H7 (cell line): ENCODE data around the gene ANKRD17. TPM values are rescaled to one million over a fixed set of nuclear protein-coding genes. Genes with fewer than 3 reads are reported as not detected.
A peak's percentile ranks its signal among the peaks of the same experiment; 100 is the strongest.

Experiments
- DNase-seq: peaks from one replicate; pipeline ENCODE4 v3.0.0; 2012
- H3K27me3 ChIP-seq: 2 replicates; pipeline ENCODE4 v1.6.0; 2011; ENCODE audit warnings: mild to moderate bottlenecking, low read length; ENCODE audit not compliant: control insufficient read depth, insufficient read depth
- H3K36me3 ChIP-seq: replicated peaks from 2 replicates; pipeline ENCODE4 v1.5.1; 2011; ENCODE audit warnings: low read length; ENCODE audit not compliant: control insufficient read depth, insufficient read depth
- H3K4me3 ChIP-seq: 2 replicates; pipeline ENCODE4 v1.5.1; 2011; ENCODE audit warnings: low read depth, mild to moderate bottlenecking, control low read depth, low read length, moderate library complexity; ENCODE audit not compliant: insufficient read depth
- total RNA-seq: library from RNA; depleted of rRNA; stranded (reverse); fragments of >200 nt; shearing (Covaris generic); gene quantifications from 2 replicates; pipeline ENCODE4 v1.2.3, GENCODE V29; 2014

The ANKRD17 gene
- total RNA-seq, 1 experiment from 2014 or later: 40.5 TPM

DNA sequence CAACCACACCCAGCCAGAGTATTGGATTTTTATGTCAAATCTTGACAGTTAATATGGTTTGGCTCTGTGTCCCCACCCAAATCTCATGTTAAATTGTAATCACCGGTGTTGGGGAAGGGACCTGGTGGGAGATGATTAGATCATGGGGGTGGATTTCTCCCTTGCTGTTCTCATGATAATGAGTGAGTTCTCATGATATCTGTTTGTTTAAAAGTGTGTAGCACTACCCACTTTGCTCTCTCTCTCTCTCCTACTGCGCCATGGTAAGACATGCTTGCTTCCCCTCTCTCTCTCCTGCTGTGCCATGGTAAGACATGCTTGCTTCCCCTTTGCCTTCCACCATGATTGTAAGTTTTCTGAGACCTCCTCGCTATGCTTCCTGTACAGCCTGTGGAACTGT is 102.2 kb downstream of the ANKRD17 start:
- Histone ChIP-seq H3K27me3 (no peaks in the 10 kb centered on the region), H3K36me3 (peaks cover 6% of the 10 kb centered on the region), H3K4me3 (no peak overlapping the region)
- no peak for DNase-seq

DNA sequence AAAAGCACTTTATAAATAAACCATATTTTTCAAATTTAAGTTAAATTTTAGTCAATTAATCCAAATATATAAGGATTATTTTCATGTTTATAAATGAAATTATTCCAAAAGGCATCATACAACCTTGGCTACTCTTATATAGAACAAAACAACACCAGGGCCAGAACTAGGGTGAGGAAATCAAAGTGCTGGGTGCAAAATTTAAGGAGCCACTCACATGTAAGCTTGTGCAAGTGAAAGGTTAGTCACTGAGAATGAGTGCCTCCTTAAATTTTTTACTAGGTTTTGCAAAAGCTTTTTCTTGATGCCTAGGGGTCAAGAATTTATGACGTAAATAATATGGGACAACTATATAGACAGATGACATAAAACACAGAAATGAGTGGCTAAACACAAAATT is 105.7 kb downstream of the ANKRD17 start:
- H3K4me3 ChIP-seq: no peak overlapping the region
- H3K27me3 ChIP-seq: no peaks in the 10 kb centered on the region
- DNase-seq: no peak
- peaks cover 11% of the 10 kb centered on the region for H3K36me3 ChIP-seq

DNA sequence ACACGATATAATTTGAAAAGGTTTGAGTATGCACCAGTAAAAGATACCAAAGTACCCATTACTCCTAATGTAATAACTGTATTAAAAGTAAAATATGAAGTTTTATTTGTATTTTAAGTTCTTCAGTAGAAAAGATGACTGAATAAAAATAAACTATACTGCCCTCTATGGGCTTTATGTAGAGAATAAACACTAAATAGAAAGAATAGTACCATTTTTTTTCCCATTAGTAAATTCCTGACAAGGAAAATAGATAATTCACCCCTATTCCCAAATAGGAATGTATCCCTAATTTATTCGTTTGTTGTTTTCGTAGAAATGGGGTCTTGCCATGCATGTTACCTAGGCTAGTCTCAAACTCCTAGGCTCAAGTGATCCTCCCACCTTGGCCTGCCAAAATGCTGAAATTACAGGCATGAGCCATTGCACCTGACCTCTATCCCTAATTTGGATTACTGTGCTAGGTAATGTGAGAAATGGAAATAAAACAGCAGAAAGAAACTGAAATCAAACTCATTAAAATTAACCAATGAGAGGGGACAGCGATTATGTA is 115.5 kb downstream of the ANKRD17 start:
- H3K27me3 ChIP-seq: no peaks in the 10 kb centered on the region
- no peak overlapping the region for H3K4me3 ChIP-seq
- no peak for DNase-seq
- peaks cover 28% of the 10 kb centered on the region for H3K36me3 ChIP-seq

DNA sequence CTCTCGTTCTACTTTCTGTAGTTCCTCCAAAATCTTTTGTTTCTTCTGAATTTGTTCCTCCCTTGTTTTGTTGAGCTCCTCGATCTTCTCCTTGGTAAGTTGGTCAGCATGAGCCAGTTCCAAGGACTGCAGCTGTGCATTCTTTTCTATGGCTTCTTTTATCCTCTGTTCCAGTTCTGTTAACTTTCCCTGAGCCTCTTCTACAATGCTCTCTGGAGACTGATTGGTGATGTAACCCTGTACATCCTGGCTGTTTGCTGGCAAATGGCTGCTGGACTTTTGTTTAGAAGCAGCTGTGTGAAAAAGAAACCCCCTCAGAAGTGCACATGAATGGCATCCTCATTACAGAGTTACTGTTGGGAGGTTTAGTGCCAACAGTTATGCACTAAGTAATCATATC is 118.6 kb downstream of the ANKRD17 start:
- DNase-seq: no peak
- H3K4me3 ChIP-seq: no peak overlapping the region
- no peaks in the 10 kb centered on the region for H3K27me3 ChIP-seq
- H3K36me3 ChIP-seq: peaks cover 28% of the 10 kb centered on the region

DNA sequence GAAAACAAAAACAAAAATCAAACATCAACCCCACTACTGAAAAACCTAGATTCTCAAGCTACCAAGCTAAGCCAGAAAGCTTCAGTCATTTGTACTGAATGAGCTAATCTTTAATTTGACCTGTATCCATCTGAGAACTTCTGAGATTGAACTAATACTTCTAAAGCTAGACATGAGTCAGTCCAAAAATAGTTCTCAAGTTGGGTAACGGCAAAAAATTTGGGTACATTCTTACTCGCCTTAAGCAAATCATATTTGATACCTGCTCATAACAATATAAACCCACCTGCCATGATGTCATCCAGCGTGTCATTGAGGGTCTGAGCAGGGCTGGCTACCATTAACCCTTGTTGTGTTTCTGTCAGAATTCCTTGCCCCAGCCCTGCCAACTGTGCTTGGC is 119.4 kb downstream of the ANKRD17 start:
- Histone ChIP-seq H3K36me3 (peaks cover 27% of the 10 kb centered on the region), H3K27me3 (no peaks in the 10 kb centered on the region), H3K4me3 (no peak overlapping the region)
- DNase-seq: no peak

DNA sequence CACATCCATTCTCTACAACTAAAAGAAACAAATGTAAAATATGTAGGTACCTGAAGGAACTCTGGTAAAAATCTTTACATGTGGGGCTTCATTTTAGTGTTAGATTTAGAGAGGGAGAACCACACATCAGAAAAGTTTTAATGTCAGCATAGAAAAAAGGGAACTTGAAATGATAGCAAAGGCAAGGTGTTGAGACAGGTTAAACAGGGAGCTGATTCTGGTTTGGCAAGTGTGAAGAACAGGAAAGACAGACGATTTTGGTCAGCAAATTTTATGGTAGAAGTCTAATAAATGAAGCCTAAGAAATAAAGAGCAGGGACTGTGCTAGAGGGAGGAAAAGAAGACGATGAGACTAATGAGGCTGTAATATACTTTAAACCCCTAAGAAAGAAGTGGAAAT is 121.5 kb downstream of the ANKRD17 start:
- DNase-seq: no peak
- H3K36me3 ChIP-seq: peaks cover 25% of the 10 kb centered on the region
- no peaks in the 10 kb centered on the region for H3K27me3 ChIP-seq
- no peak overlapping the region for H3K4me3 ChIP-seq

DNA sequence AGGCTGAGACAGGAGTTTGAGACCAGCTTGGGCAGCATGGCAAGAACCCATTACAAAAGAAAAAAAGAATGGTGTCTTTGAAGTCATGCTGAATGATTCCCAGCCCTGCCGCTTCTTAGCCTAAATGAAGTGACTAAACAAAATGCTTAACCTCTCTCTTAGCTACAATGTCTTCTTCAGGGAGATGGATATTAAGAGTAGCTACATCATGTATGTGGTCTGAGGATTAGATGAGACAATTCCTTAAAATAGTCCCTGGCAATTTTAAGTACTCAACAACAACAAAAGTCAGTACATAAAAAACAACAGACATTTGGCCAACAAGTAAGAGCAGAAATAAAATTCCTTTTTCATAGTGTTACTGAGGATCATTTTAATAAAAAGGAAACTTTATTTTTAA is 124.8 kb downstream of the ANKRD17 start:
- Histone ChIP-seq H3K4me3 (no peak overlapping the region), H3K27me3 (no peaks in the 10 kb centered on the region), H3K36me3 (peaks cover 10% of the 10 kb centered on the region)
- no peak for DNase-seq

DNA sequence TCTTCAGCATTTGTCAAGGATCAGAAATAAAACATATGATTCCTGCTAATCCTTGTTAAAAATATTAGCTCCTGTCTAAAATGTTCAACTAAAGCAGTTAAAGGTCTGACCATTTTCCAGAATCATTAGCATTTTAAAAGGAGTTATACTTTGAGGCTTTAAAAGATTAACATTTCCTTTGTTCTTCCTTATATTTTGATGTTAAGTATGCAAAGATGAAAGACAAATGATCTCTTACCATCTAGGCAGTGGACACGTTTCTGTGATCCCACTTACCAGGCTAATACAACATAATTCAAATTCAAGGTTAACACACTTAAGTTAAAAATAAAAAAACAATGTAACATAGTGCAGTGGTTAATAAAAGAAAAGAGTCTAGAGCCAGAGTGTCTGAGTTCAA is 127.3 kb downstream of the ANKRD17 start:
- no peak for DNase-seq
- Histone ChIP-seq H3K27me3 (no peaks in the 10 kb centered on the region), H3K36me3 (peaks cover 10% of the 10 kb centered on the region), H3K4me3 (no peak overlapping the region)

DNA sequence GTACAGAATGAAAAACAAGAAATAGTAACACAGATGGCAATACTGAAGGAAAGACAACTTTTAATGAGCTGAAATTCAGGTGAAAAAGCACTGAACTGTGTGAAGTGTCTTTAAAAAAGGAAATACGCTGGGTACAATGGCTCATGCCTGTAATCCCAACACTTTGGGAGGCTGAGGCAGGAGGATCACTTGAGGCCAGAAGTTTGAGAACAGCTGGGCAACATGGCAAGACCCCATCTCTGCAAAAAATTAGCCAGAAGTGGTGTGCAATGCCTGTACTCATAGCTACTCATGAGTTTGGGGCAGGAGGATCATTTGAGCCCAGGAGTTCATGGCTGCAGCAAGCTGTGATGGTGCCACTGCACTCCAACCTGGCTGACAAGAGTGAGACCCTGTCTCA is 129.3 kb downstream of the ANKRD17 start:
- no peaks in the 10 kb centered on the region for H3K27me3 ChIP-seq
- H3K4me3 ChIP-seq: no peak overlapping the region
- DNase-seq: no peak
- H3K36me3 ChIP-seq: peaks cover 3% of the 10 kb centered on the region

DNA sequence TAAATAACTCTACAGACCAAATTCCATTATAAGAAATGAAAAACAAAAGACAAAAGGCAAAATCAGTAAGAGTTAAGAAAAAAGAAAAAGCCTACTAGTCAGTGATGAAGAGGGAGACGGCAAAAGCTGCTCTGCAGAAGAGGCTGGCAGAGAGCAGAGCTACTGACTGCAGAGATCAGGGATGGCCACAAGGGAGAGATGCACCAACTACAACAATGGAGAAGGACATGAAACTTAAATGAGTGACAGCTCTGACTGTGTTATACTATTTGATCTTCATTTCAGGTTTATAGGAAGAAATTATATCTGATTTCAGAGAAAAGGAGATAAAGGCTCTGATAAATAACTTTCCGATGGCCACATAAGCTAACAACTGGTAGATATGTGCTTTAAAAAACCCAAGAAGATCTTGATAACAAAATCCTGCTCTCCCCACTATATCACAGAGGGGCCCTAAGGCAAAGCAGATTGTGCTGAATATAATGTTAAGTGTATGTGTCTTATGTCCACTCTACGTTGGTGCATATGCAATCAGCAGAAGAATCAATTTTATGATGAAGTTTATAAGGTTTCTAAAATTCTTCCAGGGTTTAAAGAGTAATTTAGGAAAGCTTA is 130.7 kb downstream of the ANKRD17 start:
- H3K36me3 ChIP-seq: peaks cover 2% of the 10 kb centered on the region
- H3K4me3 ChIP-seq: no peak overlapping the region
- DNase-seq: peak; percentile 16
- H3K27me3 ChIP-seq: no peaks in the 10 kb centered on the region

DNA sequence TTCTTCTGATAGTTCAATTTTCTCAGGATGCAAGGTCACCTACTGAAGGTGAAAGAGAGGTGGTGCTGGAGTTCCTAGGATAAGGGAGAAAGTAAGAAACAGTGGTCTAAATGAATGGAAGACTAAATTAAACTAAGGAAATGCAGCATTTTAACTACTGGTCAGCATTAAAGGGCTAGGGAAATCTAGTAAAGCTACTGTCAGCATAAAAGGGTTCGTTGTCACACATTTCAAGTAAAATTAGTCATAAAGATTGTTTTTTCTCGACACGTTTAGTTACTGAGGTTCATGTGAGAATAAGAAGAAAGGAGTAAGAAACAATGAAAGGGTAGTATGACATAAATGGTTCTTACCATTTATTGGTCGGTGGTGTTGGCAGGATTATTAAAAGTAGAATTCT is 149.1 kb downstream of the ANKRD17 start:
- DNase-seq: no peak
- peaks cover 4% of the 10 kb centered on the region for H3K36me3 ChIP-seq
- no peaks in the 10 kb centered on the region for H3K27me3 ChIP-seq
- no peak overlapping the region for H3K4me3 ChIP-seq

DNA sequence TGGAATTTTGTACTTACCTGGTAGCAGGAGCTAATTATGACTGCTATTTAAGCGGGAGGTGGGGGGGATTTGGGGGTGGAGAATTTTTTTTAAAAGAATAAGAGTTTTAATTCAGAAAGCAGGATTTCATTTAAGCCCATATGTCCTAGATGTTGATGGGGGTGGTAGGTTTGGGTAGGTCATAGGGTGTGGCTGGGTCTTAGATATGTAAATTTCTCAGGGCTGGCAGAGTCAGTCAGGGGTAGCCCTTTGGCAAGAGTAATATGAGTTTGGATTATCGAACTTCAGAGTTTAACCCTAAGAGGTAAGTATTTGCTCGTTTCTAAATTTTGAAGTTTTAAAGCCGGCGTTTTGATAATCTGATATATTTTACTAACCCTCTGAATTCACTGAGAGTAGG is 153.9 kb downstream of the ANKRD17 start:
- H3K4me3 ChIP-seq: no peak overlapping the region

DNA sequence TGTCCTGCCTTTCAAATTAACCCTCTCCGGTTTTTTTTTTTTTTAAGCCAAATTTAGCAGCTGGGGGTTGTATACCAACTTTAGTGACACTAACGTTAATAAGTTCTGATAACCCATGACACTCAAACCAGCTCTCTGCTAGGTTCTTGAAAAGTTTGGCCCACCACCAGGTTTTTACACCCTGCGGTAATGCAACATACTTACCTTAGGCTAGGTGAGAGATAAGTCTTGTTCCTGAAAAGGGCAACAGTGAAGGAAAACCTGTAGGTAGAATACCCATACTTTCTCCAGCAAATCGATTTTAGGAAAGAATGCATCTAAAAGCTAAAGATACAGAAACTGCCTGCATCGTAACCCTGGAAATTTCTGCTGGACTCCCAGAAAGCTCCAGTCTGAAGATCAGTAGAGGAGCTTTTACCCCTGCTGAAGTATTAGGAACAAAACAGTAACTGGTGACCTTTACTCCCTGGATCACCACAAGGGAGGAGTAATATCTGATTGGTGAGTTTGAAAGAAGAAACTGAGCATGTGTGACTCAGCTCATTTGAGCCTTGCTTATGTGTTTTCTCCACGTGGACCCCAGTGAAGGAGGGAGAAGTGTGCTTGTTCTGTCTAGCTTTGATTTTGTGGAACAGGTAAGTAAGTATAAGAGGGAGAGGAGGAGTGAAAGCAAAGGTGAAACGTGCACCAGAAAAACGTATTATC is 154.6 kb downstream of the ANKRD17 start:
- no peaks in the 10 kb centered on the region for H3K27me3 ChIP-seq
- no peak for DNase-seq
- H3K36me3 ChIP-seq: peaks cover 3% of the 10 kb centered on the region
- H3K4me3 ChIP-seq: no peak overlapping the region

More for the DNA sequence above, 153.9 kb downstream of the ANKRD17 start:
- DNase-seq: no peak
- Histone ChIP-seq H3K27me3 (no peaks in the 10 kb centered on the region), H3K36me3 (peaks cover 4% of the 10 kb centered on the region)

DNA sequence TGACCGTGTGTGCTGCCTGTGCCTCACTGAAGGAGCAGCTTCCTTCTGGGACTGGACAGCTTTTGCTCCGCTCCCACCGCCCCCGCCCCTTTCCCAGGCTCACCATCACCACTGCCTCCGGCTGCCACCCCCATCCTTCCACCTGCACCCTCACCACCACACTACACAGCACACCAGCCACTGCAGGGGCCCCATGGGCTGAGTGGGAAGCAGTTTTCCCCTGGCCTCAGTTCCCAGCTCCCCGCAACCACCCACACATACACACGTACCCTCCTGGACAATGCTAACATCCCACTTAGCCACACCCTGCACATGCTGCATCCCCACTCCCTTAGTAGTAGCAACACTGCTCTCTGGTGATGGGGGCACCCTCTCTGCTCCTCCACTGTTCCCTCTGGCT is 159.5 kb downstream of the ANKRD17 start:
- peak; percentile 7 for DNase-seq
- H3K4me3 ChIP-seq: no peak overlapping the region
- peaks cover 10% of the 10 kb centered on the region for H3K36me3 ChIP-seq
- H3K27me3 ChIP-seq: no peaks in the 10 kb centered on the region

DNA sequence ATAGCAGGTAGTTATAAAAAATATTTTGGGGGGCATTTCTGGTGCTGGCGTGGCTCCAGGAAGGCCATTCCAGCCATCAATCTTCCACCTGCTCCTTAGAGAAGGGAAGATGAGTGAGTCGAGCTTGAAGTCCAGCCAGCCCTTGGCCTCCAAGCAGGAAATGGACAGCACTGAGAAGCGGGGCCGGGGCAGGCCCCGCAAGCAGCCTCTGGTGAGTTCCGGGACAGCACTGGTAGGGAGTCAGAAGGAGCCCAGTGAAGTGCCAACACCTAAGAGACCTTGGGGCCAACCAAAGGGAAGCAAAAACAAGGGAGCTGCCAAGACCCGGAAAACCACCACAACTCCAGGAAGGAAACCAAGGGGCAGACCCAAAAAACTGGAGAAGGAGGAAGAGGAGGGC is 159.9 kb downstream of the ANKRD17 start:
- Histone ChIP-seq H3K36me3 (peaks cover 11% of the 10 kb centered on the region), H3K27me3 (no peaks in the 10 kb centered on the region), H3K4me3 (no peak overlapping the region)
- DNase-seq: no peak
